ENCODE data around the gene TYW5.

The TYW5 gene

GRCh38 chr2:199982126-199982843 is 27.0 kb upstream of the TYW5 start:
- no peak for DNase-seq (ENCODE audit: low read depth in 1 of 2, low spot score in 1 of 2)
- no peak overlapping the region for H3K27ac ChIP-seq (replicated peaks)
- no peak overlapping the region for H3K4me3 ChIP-seq (replicated peaks; ENCODE audit: insufficient read depth, low read length)
- TF ChIP-seq, protein P1, sequence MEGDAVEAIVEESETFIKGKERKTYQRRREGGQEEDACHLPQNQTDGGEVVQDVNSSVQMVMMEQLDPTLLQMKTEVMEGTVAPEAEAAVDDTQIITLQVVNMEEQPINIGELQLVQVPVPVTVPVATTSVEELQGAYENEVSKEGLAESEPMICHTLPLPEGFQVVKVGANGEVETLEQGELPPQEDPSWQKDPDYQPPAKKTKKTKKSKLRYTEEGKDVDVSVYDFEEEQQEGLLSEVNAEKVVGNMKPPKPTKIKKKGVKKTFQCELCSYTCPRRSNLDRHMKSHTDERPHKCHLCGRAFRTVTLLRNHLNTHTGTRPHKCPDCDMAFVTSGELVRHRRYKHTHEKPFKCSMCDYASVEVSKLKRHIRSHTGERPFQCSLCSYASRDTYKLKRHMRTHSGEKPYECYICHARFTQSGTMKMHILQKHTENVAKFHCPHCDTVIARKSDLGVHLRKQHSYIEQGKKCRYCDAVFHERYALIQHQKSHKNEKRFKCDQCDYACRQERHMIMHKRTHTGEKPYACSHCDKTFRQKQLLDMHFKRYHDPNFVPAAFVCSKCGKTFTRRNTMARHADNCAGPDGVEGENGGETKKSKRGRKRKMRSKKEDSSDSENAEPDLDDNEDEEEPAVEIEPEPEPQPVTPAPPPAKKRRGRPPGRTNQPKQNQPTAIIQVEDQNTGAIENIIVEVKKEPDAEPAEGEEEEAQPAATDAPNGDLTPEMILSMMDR (IDR thresholded peaks at IDR 0.05; ENCODE audit: insufficient read depth, low read length): no peak
- TF ChIP-seq SPI1 (IDR thresholded peaks at IDR 0.05; ENCODE audit: borderline replicate concordance, low read depth) (no peak), GABPA (IDR thresholded peaks at IDR 0.05; ENCODE audit: low read depth) (no peak)
- H3K27me3 ChIP-seq (ENCODE audit: insufficient read depth, poor library complexity, severe bottlenecking): no peaks in the 10 kb centered on the region

DNA sequence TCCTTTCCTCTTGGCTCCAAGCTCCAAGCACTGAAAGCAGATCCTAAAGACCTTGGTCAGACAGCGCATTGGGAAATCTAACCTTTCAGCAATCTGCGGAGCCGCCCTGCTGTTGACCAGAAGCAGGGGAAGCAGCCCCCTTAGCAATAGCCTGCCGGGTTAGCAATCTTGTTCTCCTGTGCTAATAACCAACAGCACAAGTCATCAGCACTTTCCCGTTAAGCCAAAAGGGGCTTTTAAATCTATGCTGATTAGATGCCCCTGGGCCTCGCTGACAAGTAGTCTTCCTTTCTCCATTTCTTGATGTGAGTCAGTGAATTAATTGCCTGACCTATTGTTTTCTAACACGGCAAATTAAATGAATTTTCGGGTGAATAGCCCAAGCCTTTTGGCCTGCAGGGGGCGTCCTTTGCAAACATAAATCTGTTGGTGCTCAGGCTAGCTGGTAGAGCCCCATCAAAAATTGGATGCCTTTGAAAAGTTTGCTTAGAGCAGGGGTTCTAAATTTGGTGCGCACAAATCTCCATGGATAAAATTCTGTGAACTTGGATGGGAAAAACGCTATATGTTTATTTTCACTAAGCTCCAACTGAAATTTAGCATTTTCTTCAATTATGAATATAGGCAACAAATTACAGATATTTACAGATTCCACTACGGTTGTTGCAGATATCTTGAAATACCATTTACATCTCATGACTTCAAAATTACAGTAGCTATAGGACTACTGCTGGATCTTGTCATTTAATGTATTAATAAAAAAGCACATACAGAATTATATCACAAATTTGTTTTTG is 24.7 kb upstream of the TYW5 start:
- DNase-seq (ENCODE audit: low read depth in 1 of 2, low spot score in 1 of 2): peak in 1 of 2 experiments; percentile 68
- TF ChIP-seq, protein P1 (IDR thresholded peaks at IDR 0.05; ENCODE audit: insufficient read depth, low read length): peak; percentile 47
- TF ChIP-seq GABPA (IDR thresholded peaks at IDR 0.05; ENCODE audit: low read depth): no peak
- Histone ChIP-seq H3K27ac (replicated peaks) (no peak overlapping the region), H3K27me3 (ENCODE audit: insufficient read depth, poor library complexity, severe bottlenecking) (no peaks in the 10 kb centered on the region), H3K4me3 (replicated peaks; ENCODE audit: insufficient read depth, low read length) (no peak overlapping the region)

DNA sequence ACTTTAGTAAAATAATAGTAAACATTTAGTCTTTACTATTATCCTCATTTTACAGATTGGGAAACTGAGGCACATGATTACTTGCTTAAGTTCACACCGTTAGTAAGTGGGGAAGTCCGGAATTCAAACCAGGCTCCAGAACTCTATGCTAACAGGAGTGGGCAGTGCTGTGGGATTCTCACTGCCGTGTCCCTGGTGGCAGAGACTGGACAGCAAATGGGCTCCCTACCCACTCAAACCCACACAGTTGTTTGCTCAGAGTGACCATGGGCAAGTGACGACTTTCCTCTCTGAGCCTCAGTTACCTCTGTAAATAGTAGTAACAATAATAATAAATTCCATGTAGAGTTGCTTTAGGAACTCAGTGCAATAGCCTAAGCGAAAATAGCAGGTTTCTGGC is 24.1 kb upstream of the TYW5 start:
- no peak overlapping the region for H3K27ac ChIP-seq (replicated peaks)
- TF ChIP-seq SPI1 (IDR thresholded peaks at IDR 0.05; ENCODE audit: borderline replicate concordance, low read depth): no peak
- TF ChIP-seq, protein P1 (IDR thresholded peaks at IDR 0.05; ENCODE audit: insufficient read depth, low read length): no peak
- TF ChIP-seq POLR2AphosphoS5 (IDR thresholded peaks at IDR 0.05; ENCODE audit: low read depth): no peak
- TF ChIP-seq GABPA (IDR thresholded peaks at IDR 0.05; ENCODE audit: low read depth): no peak
- TF ChIP-seq, protein P2, sequence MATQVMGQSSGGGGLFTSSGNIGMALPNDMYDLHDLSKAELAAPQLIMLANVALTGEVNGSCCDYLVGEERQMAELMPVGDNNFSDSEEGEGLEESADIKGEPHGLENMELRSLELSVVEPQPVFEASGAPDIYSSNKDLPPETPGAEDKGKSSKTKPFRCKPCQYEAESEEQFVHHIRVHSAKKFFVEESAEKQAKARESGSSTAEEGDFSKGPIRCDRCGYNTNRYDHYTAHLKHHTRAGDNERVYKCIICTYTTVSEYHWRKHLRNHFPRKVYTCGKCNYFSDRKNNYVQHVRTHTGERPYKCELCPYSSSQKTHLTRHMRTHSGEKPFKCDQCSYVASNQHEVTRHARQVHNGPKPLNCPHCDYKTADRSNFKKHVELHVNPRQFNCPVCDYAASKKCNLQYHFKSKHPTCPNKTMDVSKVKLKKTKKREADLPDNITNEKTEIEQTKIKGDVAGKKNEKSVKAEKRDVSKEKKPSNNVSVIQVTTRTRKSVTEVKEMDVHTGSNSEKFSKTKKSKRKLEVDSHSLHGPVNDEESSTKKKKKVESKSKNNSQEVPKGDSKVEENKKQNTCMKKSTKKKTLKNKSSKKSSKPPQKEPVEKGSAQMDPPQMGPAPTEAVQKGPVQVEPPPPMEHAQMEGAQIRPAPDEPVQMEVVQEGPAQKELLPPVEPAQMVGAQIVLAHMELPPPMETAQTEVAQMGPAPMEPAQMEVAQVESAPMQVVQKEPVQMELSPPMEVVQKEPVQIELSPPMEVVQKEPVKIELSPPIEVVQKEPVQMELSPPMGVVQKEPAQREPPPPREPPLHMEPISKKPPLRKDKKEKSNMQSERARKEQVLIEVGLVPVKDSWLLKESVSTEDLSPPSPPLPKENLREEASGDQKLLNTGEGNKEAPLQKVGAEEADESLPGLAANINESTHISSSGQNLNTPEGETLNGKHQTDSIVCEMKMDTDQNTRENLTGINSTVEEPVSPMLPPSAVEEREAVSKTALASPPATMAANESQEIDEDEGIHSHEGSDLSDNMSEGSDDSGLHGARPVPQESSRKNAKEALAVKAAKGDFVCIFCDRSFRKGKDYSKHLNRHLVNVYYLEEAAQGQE (IDR thresholded peaks at IDR 0.05; ENCODE audit: insufficient replicate concordance, low read depth): no peak
- DNase-seq (ENCODE audit: low read depth in 1 of 2, low spot score in 1 of 2): no peak
- H3K27me3 ChIP-seq (ENCODE audit: insufficient read depth, poor library complexity, severe bottlenecking): no peaks in the 10 kb centered on the region
- no peak overlapping the region for H3K4me3 ChIP-seq (replicated peaks; ENCODE audit: insufficient read depth, low read length)

- no peak overlapping the region for H3K27ac ChIP-seq (replicated peaks)
These were observed 22.7 kb upstream of the TYW5 start for GRCh38 chr2:199977984-199978415.

More at GRCh38 chr2:199977984-199978415, 22.7 kb upstream of the TYW5 start:
- TF ChIP-seq POLR2AphosphoS5 (IDR thresholded peaks at IDR 0.05; ENCODE audit: low read depth): no peak
- TF ChIP-seq, protein P2 (IDR thresholded peaks at IDR 0.05; ENCODE audit: insufficient replicate concordance, low read depth): no peak
- no peak for TF ChIP-seq SPI1 (IDR thresholded peaks at IDR 0.05; ENCODE audit: borderline replicate concordance, low read depth)
- TF ChIP-seq, protein P1 (IDR thresholded peaks at IDR 0.05; ENCODE audit: insufficient read depth, low read length): no peak
- no peak for TF ChIP-seq GABPA (IDR thresholded peaks at IDR 0.05; ENCODE audit: low read depth)
- DNase-seq (ENCODE audit: low read depth in 1 of 2, low spot score in 1 of 2): no peak
- Histone ChIP-seq H3K27me3 (ENCODE audit: insufficient read depth, poor library complexity, severe bottlenecking) (no peaks in the 10 kb centered on the region), H3K4me3 (replicated peaks; ENCODE audit: insufficient read depth, low read length) (no peak overlapping the region)
